GM10266 (cell line): ENCODE results near the gene AQP5.

Experiments
- DNase-seq: peaks from one replicate; pipeline ENCODE4 v3.0.0; 2012; ENCODE audit errors: extremely low spot score
- TF ChIP-seq, protein P1 (sequence below): IDR thresholded peaks from 2 replicates; pipeline ENCODE4 v1.5.1; 2012; ENCODE audit warnings: mild to moderate bottlenecking, low read depth; ENCODE audit not compliant: control insufficient read depth, insufficient read depth; ENCODE audit errors: missing control alignments

The AQP5 gene

DNA sequence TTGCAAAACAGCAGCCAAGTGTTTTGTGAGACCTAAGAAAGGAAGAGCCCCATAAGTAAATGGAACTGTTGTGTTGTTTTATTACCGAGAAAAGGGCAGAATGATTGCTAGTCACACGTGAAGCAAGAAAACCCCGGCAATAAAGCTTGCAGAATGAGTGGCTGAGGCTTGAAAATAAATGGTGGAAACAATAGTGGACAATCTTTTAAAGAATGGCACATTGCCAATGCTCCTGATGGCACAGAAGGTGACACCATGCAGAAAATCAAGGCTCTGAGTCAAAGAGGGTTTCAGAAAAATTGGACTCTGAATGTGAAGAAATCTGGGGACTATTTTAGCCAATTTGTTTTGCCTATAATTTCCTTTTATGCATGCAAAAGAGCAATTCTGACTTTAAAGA lies 15.2 kb upstream of the AQP5 start:
- no peak for DNase-seq
- TF ChIP-seq, protein P1, sequence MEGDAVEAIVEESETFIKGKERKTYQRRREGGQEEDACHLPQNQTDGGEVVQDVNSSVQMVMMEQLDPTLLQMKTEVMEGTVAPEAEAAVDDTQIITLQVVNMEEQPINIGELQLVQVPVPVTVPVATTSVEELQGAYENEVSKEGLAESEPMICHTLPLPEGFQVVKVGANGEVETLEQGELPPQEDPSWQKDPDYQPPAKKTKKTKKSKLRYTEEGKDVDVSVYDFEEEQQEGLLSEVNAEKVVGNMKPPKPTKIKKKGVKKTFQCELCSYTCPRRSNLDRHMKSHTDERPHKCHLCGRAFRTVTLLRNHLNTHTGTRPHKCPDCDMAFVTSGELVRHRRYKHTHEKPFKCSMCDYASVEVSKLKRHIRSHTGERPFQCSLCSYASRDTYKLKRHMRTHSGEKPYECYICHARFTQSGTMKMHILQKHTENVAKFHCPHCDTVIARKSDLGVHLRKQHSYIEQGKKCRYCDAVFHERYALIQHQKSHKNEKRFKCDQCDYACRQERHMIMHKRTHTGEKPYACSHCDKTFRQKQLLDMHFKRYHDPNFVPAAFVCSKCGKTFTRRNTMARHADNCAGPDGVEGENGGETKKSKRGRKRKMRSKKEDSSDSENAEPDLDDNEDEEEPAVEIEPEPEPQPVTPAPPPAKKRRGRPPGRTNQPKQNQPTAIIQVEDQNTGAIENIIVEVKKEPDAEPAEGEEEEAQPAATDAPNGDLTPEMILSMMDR: no peak

DNA sequence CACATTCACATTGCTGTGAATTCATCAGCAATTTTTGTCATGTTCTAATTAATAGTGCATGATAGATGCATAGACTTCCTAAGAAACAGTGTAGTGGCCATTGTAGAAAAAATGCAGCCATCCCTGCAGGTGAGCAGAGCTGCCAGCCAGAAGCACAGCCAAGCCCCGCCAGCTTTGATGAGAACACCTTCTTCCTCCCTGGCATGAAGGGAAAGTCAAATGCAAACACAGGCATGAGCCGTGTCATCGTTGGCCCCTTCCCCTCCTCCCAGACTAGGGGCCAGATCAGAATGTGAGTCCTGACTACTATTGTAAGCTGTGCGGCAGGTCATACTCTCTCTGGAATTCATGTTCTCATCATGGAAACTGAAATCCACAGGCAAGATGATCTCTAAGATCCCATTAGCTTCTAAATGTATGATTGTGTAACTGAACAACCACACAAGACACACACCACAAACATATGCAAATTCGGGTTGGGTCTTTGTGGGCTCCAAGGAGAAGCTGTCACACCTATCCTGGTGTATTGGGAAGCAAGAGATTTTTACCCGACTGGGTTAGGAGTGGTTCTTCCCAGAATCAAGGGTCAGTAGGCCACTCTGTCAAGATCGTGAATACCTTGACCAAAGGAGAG lies 14.0 kb upstream of the AQP5 start:
- TF ChIP-seq, protein P1: no peak
- no peak for DNase-seq

DNA sequence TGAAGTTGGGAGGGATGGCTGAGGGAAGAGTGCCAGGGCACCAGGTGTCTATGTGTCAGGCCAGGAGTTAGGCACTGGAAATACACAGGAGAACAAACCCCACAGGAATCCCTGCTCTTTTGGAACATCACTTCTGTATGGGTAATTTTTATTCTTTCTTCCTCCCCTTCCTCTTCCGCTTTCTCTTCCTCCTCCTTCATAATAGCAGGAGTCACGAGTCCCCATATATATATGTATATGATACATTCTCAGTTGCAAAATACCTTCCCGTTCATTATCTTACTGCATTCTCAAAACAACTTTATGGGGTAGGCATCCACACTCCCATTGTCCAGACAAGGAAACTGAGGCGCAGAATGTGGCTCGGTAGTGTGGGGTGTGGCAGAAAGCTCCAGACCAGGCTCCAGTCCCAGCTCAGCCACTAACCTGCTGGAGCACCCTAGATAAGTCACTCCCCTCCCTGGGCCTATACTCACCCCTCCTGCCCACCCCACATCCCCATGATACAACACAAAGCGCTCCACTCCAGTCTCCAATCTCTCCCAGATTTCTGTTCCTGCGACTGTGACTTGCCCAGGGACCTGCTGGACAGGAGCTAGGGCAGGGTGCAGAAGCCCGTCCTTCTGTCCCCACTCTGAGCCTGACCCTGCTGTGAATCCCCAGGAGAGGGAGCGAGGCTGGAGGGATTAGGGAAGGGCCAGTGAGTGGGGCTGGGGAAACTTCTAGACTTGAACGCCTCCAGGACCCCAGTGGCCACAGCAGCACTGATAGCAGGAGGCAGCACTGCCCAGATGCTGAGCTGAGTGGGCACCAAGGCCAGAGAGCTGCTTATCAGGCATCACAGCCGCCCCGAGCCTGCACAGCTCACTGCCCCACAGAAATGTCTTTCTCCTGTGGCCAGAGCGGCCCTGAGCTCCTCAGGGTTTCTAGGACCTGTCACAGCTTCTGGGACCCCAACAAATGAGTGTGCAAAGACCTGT lies 12.5 kb upstream of the AQP5 start:
- TF ChIP-seq, protein P1: no peak
- no peak for DNase-seq

DNA sequence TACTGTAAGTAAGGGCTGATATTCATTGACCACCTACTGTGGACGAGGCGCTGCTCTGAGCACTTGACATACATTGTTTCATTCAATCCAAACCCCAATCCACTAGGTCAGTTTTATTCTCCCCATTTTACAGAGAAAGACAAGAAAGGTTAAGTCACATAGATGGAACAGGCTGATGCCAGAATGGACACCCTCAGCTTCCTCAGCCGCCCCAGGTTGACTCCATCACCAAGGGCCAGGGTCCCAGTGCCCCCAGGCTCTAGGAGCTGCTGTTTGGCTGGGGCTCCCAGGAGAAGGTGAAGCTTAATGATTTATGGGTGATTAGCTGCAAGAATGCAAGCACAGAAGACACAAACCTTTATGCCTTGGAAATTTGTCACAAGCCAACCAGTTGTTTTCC lies 11.8 kb upstream of the AQP5 start:
- no peak for DNase-seq
- TF ChIP-seq, protein P1: no peak

DNA sequence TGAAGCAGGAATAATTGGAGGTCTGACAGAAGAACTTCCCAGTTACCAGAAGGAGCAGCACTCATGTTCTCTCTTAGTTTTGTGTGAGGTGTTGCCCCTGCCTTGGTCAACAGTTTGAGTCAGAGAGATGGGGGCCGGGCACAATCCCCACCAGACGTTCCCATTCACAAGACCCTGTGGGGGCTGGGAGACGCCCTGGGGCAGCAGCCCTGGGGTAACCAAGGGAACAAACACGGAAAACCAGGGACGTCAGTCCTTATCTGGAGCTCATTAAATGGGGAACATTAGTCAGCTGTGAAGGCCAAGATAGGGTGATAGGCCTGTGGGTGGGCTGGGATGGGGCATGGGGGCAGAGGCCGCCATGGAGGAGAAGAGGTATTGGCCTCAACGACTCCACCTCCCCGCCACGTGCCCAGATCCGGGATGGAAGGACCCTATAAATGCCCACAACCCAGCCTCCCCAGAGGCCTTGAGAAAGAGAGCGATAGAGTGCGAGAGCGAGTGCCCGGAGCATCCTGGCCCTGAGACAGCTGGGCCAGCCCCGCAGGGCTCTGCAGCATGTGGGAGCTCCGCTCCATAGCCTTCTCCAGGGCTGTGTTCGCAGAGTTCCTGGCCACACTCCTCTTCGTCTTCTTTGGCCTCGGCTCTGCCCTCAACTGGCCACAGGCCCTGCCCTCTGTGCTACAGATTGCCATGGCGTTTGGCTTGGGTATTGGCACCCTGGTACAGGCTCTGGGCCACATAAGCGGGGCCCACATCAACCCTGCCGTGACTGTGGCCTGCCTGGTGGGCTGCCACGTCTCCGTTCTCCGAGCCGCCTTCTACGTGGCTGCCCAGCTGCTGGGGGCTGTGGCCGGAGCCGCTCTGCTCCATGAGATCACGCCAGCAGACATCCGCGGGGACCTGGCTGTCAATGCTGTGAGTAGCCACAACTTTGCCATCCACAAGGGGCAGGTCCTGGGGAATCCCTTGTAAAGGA lies 11.1 kb upstream of the AQP5 start, which contains the start of gene AQP2:
AQP2 (plus strand) TSS at position 465 of the 979 bp plus-strand sequence; CDS start at position 559, 94 bp downstream.
- no peak for DNase-seq
- TF ChIP-seq, protein P1: no peak

DNA sequence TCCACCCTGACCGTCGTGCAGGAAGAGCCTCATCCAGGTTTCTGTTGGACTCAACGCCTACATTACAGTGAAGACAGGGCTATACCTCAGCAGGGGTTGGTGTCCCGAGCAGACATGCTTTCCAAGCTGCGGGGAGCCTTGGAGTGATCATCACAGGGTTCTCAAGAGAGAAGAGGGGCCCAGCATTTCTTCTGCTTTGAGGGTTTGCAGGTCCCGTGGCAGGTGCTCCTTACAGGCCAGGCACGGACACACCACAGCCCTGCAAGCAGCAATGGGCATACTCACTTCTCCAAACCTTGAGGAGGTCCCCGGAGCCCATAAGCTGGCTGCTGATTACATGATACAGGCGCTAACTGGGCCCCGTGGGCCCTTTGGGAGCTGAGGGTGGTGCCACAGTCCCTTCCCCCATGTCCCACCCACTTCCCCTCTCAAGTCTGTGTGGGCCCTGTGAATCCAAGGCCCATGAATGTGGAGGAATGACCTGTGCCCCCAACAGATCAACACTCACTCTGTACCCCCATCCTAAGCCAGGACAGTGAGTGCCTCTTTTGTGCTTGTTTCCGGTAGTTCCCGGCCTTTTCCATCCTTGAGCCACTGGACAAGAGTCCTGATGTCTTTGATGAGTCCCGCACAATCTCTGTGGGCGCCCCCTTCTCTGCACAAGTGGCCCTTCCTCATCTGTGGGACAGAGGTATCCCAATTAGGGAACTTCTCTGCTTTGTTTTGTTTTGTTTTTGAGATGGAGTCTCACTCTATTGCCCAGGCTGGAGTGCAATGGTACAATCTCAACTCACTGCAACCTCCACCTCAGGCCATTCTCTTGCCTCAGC lies 10.0 kb upstream of the AQP5 start:
- no peak for DNase-seq
- TF ChIP-seq, protein P1: no peak
